Lung (tissue), 12 donors: ENCODE data around the gene COX7B. TPM values are rescaled to one million over a fixed set of nuclear protein-coding genes. Genes with fewer than 3 reads are reported as not detected.

ENCODE experiments used
- ATAC-seq: fragments of 200-7000 bp; cut with Tn5 transposase; one replicate; pipeline ENCODE4 v1.9.1; 2020; ENCODE audit warnings: moderate number of reproducible peaks; ENCODE audit not compliant: insufficient read depth, low FRiP score
- DNase-seq, 3 donors: peaks; one replicate each; pipeline ENCODE4 v3.0.0-alpha.2; 2013 to 2017
- H3K27ac ChIP-seq, 2 donors: one replicate each; pipeline ENCODE4 v1.5.1; 2013; ENCODE audit warnings: mild to moderate bottlenecking in 2 of 2, moderate library complexity in 2 of 2, control low read depth in 1 of 2, inconsistent platforms in 1 of 2, low read depth in 1 of 2, low read length in 1 of 2
- H3K27me3 ChIP-seq, 3 donors: one replicate each; pipeline ENCODE4 v1.5.1; 2013; ENCODE audit warnings: low read length in 2 of 3; ENCODE audit not compliant: control insufficient read depth in 3 of 3, insufficient read depth in 3 of 3
- H3K36me3 ChIP-seq, 4 donors: one replicate each; pipeline ENCODE4 v1.5.1; 2013; ENCODE audit warnings: low read length in 4 of 4, mild to moderate bottlenecking in 1 of 4, moderate library complexity in 1 of 4; ENCODE audit not compliant: control insufficient read depth in 4 of 4, insufficient read depth in 4 of 4
- H3K4me1 ChIP-seq, 5 donors: one replicate each; pipeline ENCODE4 v1.5.1; 2013; ENCODE audit warnings: low read length in 5 of 5, mild to moderate bottlenecking in 2 of 5, moderate library complexity in 1 of 5; ENCODE audit not compliant: control insufficient read depth in 5 of 5, insufficient read depth in 5 of 5
- H3K4me3 ChIP-seq: one replicate; pipeline ENCODE4 v1.5.1; 2013; ENCODE audit warnings: mild to moderate bottlenecking, control low read depth, moderate library complexity
- H3K9ac ChIP-seq, 2 donors: one replicate each; pipeline ENCODE4 v1.5.1; 2013; ENCODE audit warnings: low read length in 2 of 2, control low read depth in 1 of 2; ENCODE audit not compliant: insufficient read depth in 1 of 2
- H3K9me3 ChIP-seq, 4 donors: one replicate each; pipeline ENCODE4 v1.5.1; 2013; ENCODE audit warnings: low read length in 3 of 4, mild to moderate bottlenecking in 1 of 4, moderate library complexity in 1 of 4; ENCODE audit not compliant: control insufficient read depth in 4 of 4, insufficient read depth in 3 of 4
- WGBS, 2 donors: extraction: QIAGEN DNeasy Blood & Tissue Kit; methylation state at CpG; one replicate each; pipeline ENCODE4 v1.1.7; 2013; 5-methylcytosine and 5-hydroxymethylcytosine counted together
- polyA plus RNA-seq, 2 donors: library from polyadenylated mRNA; stranded (reverse); fragments of 200-250 nt; gene quantifications; one replicate each; pipeline ENCODE4 v1.2.1, GENCODE V29; 2013
- total RNA-seq, 2 donors: library from RNA; depleted of rRNA in 1 of 2; stranded (reverse); fragments of >200 nt in 1 of 2; gene quantifications; one replicate each; pipeline ENCODE4 v1.2.1, GENCODE V29; 2014 to 2021
- TF ChIP-seq, protein P1 (sequence below): IDR thresholded peaks from 2 replicates; pipeline ENCODE4 v1.5.1; 2012; ENCODE audit warnings: mild to moderate bottlenecking; ENCODE audit errors: control extremely low read depth, extremely low read depth
- donor health status: control.
- donor health status: control.
- donor health status: Bipolar disorder and iron deficiency.
- donor health status: healthy.
- donor health status: DM: yes; HTN: yes; CAD: no.

The COX7B gene
- total and polyA plus RNA-seq, 4 donors, result 141 to 1,269 (median 350) TPM

DNA sequence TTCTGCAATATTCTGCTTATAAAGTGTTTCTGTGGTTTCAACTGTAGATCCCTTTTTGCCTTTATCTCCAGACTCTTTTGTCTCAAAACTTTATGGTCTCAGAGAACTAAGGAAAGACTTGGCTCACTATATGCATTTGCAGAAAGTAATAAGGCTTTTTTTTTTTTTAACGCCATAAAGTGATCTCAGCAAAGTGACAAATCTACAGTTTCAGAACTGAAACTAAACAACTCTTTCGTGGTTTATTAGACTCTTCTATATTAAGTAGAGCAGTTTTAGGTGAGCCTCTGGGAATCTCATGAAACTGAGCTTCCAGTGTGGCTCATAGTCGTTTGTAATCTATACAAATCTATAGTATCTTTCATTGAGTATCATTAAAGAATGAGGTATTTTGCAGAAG is 26.5 kb downstream of the COX7B start:
- H3K4me3 ChIP-seq, result no peak overlapping the region
- DNase-seq, result no peak
- ATAC-seq, result no peak

DNA sequence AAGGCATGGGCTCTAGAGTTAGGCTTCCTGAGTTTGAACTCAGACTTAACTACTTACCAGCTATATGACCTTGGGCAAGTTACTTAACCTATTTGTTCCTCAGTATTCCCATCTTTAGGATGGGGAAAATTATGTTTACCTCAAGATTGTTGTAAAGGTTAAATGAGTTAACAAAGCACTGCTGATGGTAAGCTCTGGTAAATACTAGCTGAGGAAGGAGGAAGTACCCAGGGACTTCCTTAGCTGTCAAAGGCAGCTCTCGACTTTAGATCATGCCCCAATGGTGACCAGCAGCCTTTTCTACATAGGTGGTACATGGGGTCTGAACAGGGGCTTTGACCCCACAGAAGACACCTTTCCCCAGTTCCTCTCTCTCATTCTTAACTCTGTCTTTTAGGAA is 31.3 kb downstream of the COX7B start:
- Histone ChIP-seq H3K36me3 (no peaks in the 10 kb centered on the region), H3K27me3 (no peaks in the 10 kb centered on the region), H3K4me1 (no peaks in the 10 kb centered on the region), H3K9ac (no peak overlapping the region), H3K27ac (no peak overlapping the region), H3K4me3 (no peak overlapping the region), H3K9me3 (no peaks in the 10 kb centered on the region)
- WGBS, 2 donors, result 11 to 45% methylated on average over 1 of the region's 1 CpG
- DNase-seq, result no peak
- ATAC-seq, result no peak
- TF ChIP-seq, protein P1, sequence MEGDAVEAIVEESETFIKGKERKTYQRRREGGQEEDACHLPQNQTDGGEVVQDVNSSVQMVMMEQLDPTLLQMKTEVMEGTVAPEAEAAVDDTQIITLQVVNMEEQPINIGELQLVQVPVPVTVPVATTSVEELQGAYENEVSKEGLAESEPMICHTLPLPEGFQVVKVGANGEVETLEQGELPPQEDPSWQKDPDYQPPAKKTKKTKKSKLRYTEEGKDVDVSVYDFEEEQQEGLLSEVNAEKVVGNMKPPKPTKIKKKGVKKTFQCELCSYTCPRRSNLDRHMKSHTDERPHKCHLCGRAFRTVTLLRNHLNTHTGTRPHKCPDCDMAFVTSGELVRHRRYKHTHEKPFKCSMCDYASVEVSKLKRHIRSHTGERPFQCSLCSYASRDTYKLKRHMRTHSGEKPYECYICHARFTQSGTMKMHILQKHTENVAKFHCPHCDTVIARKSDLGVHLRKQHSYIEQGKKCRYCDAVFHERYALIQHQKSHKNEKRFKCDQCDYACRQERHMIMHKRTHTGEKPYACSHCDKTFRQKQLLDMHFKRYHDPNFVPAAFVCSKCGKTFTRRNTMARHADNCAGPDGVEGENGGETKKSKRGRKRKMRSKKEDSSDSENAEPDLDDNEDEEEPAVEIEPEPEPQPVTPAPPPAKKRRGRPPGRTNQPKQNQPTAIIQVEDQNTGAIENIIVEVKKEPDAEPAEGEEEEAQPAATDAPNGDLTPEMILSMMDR, result no peak

More for the DNA sequence above, 26.5 kb downstream of the COX7B start:
- Histone ChIP-seq H3K27me3 (no peaks in the 10 kb centered on the region), H3K4me1 (no peaks in the 10 kb centered on the region), H3K9me3 (no peaks in the 10 kb centered on the region), H3K36me3 (no peaks in the 10 kb centered on the region), H3K9ac (no peak overlapping the region), H3K27ac (no peak overlapping the region)
- TF ChIP-seq, protein P1, result no peak
- 19 to 24% methylated on average over 3 of the region's 3 CpGs for WGBS, 2 donors

DNA sequence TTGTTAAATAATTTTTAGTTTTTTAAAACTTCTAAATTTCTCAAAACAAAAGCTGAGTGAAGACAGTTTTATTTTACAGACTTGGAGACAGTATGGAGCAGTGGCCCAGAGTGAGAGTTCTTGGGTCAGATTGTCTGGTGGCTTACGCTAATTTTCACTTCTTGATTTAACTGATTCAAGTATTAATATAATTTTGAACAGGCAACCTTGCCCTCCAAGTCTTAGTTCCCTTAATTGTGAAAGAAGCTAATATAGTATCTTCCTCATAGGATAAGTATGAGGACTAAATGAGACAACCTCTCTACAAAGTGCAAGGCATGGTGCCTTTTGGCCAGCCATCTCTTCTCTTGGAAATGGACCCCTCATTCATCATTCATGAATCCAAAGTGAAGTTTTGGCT is 36.6 kb downstream of the COX7B start:
- H3K36me3 ChIP-seq, result no peaks in the 10 kb centered on the region
- DNase-seq, result no peak
- H3K27me3 ChIP-seq, result no peaks in the 10 kb centered on the region
- TF ChIP-seq, protein P1, result no peak
- no peak for ATAC-seq
- H3K9ac ChIP-seq, result no peak overlapping the region
- H3K27ac ChIP-seq, result no peak overlapping the region
- H3K9me3 ChIP-seq, result no peaks in the 10 kb centered on the region
- H3K4me3 ChIP-seq, result no peak overlapping the region
- H3K4me1 ChIP-seq, result no peaks in the 10 kb centered on the region
- WGBS, 2 donors, result 62 to 84% methylated on average over 1 of the region's 1 CpG

DNA sequence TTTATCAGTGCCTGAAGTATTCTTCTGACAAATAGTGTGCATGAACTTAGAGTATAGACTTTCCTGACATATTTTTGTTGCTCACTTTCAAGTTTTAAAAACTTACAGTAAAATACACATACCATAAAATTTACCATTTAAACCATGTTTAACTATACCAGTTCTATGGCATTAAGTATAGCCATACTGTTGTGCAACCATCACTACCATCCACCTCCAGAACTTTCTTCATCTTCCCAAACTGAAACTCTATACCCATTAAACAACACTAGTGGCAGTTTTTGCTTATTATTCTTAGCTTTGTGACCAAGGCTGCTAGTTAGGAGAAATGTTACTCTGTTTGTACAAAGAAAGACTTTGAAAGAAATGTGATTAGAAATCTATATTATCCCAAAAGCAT is 37.0 kb downstream of the COX7B start:
- H3K27me3 ChIP-seq, result no peaks in the 10 kb centered on the region
- ATAC-seq (no peak), DNase-seq (no peak)
- H3K27ac ChIP-seq, result no peak overlapping the region
- no peaks in the 10 kb centered on the region for H3K9me3 ChIP-seq
- no peak overlapping the region for H3K4me3 ChIP-seq
- H3K36me3 ChIP-seq, result no peaks in the 10 kb centered on the region
- TF ChIP-seq, protein P1, result no peak
- H3K4me1 ChIP-seq, result no peaks in the 10 kb centered on the region
- no peak overlapping the region for H3K9ac ChIP-seq
